GM18507 (cell line): ENCODE measurements around the gene CCDC30.
"Not testable (repeated sequence)": the region's sequence is repeated elsewhere in the genome, so short reads cannot be mapped to it uniquely, and the experiment has no call there.

Source experiments
- DNase-seq: peaks from one replicate; pipeline ENCODE4 v3.0.0; 2011; ENCODE audit warnings: low read depth; ENCODE audit not compliant: insufficient read length; ENCODE audit errors: extremely low spot score
- FAIRE-seq: peaks from 2 replicates; lab custom pipeline; 2011; peaks lifted over from hg19 to GRCh38; lab: Jason Lieb, UNC

Gene CCDC30

GRCh38 chr1:42442662-42443061 lies 20.4 kb upstream of the CCDC30 start:
- DNase-seq (no peak), FAIRE-seq (no peak)

- FAIRE-seq (no peak), DNase-seq (no peak)
Measured at GRCh38 chr1:42449256-42449655, 13.8 kb upstream of the CCDC30 start.

- DNase-seq (no peak), FAIRE-seq (no peak)
Measured at GRCh38 chr1:42450061-42450460, 13.0 kb upstream of the CCDC30 start.

GRCh38 chr1:42453386-42453785 lies 9.7 kb upstream of the CCDC30 start:
- no peak for DNase-seq
- no peak for FAIRE-seq

GRCh38 chr1:42454403-42454802 lies 8.7 kb upstream of the CCDC30 start:
- DNase-seq: no peak
- FAIRE-seq: no peak

- DNase-seq (peak; percentile 77), FAIRE-seq (peak; percentile 94)
Measured at GRCh38 chr1:42456010-42456753, 6.9 kb upstream of the CCDC30 start, which contains the start of the genes PPCS and ZMYND12. Gene PPCS, plus strand, starts transcription at chr1:42456543. Its CDS starts 23 bp downstream, at chr1:42456566. Gene ZMYND12, minus strand, starts transcription at chr1:42456022. Its CDS starts 25 bp downstream, at chr1:42455997.

GRCh38 chr1:42456754-42457089 lies 6.4 kb upstream of the CCDC30 start:
- DNase-seq: peak; percentile 53

GRCh38 chr1:42461196-42461595 lies 1.9 kb upstream of the CCDC30 start:
- DNase-seq (no peak), FAIRE-seq (no peak)

More at GRCh38 chr1:42456754-42457089, 6.4 kb upstream of the CCDC30 start:
- FAIRE-seq: peak; percentile 70

GRCh38 chr1:42463921-42464320 lies 835 bp downstream of the CCDC30 start:
- no peak for FAIRE-seq

GRCh38 chr1:42466030-42466429 lies 2.9 kb downstream of the CCDC30 start:
- FAIRE-seq: no peak
- no peak for DNase-seq

More at GRCh38 chr1:42463921-42464320, 835 bp downstream of the CCDC30 start:
- no peak for DNase-seq

GRCh38 chr1:42469727-42470126 lies 6.6 kb downstream of the CCDC30 start:
- FAIRE-seq (no peak), DNase-seq (no peak)

GRCh38 chr1:42476605-42477004 lies 13.5 kb downstream of the CCDC30 start:
- DNase-seq: no peak
- no peak for FAIRE-seq

GRCh38 chr1:42477354-42477753 lies 14.3 kb downstream of the CCDC30 start:
- not testable (repeated sequence) for FAIRE-seq, DNase-seq

GRCh38 chr1:42477775-42478174 lies 14.7 kb downstream of the CCDC30 start:
- no peak for FAIRE-seq
- DNase-seq: no peak

GRCh38 chr1:42479621-42480020 lies 16.5 kb downstream of the CCDC30 start:
- no peak for DNase-seq

GRCh38 chr1:42480921-42481320 lies 17.8 kb downstream of the CCDC30 start:
- no peak for DNase-seq
- FAIRE-seq: no peak

More at GRCh38 chr1:42479621-42480020, 16.5 kb downstream of the CCDC30 start:
- no peak for FAIRE-seq

GRCh38 chr1:42482635-42483153 lies 19.6 kb downstream of the CCDC30 start:
- FAIRE-seq (peak; percentile 24), DNase-seq (no peak)

- DNase-seq (no peak), FAIRE-seq (no peak)
Measured at GRCh38 chr1:42484382-42484781, 21.3 kb downstream of the CCDC30 start.

GRCh38 chr1:42490237-42490636 lies 27.2 kb downstream of the CCDC30 start:
- DNase-seq (no peak), FAIRE-seq (no peak)

GRCh38 chr1:42502031-42502430 lies 38.9 kb downstream of the CCDC30 start:
- FAIRE-seq, DNase-seq: not testable (repeated sequence)

- DNase-seq: no peak
- FAIRE-seq: no peak
Measured at GRCh38 chr1:42504535-42505128, 41.5 kb downstream of the CCDC30 start.
